ENCODE data around the gene NOL9.
A peak's percentile ranks its signal among the peaks of the same experiment; 100 is the strongest.

Gene NOL9

GRCh38 chr1:6489383-6489765 is 64.9 kb downstream of the NOL9 start:
- DNase-seq (ENCODE audit: low read depth), result no peak

GRCh38 chr1:6488602-6489382 is 65.5 kb downstream of the NOL9 start:
- no peak for DNase-seq (ENCODE audit: low read depth)

DNA sequence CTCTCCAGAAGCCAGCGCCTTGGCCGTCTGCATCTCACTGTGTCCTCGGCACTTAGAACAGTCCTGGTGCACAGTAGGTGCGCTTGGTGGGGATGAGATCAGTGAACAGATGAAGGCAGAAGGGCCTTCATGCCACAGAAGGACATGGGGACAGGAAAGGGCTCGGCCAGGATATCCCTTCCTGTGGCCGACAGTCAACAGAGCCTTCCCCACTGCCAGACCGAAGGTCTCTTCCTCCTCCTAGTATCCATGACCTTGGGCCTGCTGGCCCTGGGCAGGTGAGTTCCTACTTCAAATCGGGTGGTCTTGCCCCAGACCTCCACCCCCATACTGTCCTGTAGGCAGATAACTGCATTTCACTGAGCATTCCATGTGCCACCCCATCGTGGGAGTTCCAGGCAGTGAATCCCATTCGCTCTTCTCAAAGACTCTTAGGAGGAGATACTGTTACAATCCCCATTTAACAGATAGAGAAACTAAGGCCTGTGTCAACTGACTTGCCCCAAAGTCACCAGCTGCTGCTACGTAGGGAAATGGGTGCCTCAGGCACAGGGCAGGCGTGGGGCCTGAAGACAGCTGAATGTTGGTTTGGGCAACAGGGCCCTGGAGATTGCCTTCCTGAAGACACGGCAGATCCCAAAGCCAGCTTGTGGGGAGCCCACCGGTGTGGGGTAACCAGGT is 66.4 kb downstream of the NOL9 start:
- DNase-seq (ENCODE audit: low read depth), result no peak

DNA sequence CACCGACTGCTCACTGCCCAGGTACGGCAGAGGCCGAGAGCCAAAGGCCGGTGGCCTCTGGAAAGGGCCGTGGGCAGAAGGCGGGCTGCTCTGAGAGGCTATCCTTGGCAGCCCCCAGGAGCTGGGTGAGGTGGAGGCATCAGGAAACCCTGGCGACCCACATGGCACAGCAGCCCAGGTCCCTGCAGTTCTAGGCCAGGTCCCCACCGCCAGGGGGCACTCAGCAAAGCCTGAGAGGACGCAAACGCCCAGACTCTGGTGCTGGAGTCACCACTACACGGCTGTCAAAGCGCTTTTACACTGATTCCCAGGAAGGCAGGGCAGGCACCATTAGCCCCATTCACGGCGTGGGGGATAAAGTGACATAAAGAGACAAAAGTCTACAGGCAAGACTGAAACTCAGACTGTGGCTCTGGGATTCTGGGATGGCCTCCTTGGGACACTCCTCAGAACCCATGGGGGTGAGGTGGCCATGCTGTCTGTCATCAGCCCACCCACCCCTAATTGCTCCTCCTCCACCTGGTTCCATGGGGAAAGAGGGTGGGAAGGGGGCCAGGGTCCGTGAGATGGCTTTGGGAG is 67.8 kb downstream of the NOL9 start:
- peak; percentile 59 for DNase-seq (ENCODE audit: low read depth)

DNA sequence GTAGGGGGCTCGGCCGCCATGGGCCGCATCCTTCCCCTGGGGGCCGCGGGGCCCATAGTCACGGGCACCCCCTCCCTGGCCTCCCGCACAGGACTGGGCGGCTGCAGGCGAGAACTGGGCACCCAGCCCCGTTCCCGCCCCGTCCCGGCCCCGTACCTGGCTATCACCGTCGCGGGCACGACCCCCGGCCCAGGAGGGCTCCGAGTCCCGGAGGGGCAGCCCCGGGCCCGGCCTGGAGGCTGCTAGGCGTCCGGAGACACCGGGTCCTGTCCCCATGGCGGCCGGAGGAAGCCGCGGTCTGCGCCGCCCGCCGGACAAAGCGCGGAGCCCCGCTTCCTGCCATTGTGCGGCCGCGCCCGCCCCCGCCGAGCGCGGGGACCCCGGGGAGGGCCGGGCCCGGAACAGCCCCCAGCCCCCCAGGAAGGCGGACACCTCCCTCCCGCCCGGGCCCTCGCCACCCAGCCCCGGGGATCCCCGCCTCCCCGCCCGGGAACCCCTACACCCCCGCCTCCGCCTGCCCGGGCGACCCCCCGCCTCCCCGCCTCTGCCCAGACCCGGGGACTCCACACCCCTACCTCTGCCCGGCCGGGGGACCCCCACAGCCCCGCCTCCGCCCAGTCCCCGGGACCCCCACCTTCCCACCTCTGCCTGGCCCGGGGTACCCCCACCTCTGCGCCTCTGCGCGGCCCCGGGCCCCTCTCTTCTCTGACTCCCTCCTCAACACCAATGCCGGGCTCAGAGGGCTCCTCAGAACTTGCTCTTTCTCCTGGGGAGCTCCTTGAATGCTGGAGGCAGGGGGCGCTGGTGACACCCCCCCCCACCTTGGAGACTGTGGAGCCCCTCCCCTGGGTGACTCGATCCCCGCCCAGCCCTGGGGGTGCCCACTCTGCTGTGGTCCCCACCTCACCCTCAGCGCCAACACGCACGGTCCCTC is 68.9 kb downstream of the NOL9 start:
- DNase-seq (ENCODE audit: low read depth), result no peak

GRCh38 chr1:6484826-6485167 is 69.5 kb downstream of the NOL9 start:
- no peak for DNase-seq (ENCODE audit: low read depth)

GRCh38 chr1:6483761-6484117 is 70.6 kb downstream of the NOL9 start:
- DNase-seq (ENCODE audit: low read depth), result no peak

GRCh38 chr1:6483017-6483760 is 71.1 kb downstream of the NOL9 start:
- DNase-seq (ENCODE audit: low read depth), result no peak

- no peak for DNase-seq (ENCODE audit: low read depth)
Measured at GRCh38 chr1:6481820-6482219, 72.5 kb downstream of the NOL9 start.

DNA sequence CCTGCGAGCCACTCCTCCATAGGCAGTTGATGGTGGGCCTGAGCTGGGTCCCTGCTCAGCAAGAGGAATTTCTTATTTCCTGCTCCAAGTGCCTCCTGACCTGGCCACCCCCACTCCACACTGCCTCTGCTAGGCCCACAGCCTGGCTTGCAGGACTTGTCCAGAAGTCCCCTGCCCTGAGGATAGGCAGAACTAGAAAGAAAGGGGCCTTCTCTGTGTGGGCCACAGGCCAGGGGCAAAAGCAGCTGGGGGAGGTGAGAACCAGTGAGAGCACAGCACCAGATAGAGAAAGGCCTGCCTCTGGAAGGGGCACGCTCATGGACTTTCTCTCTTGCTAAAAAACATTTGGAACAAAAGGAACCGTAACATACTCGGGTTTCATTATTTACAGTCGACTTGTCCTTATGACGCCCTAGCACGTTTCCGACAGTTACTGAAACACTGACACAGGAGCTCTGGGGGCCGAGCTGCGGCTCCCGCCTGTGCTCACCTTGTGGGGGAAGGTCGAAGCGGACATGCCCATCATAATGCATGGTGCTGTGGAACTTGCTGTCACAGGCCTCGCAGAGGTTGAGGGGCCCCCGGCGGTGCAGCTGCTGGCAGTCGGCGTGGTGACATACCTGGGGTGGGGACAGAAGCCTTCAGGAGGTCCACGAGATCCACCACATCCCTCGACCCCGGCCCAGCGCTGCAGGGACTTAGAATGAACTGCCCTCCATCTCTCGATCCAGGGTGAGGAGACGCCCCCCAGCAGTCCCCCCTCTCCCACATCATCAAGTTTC is 77.1 kb downstream of the NOL9 start:
- no peak for DNase-seq (ENCODE audit: low read depth)

- DNase-seq (ENCODE audit: low read depth), result no peak
Measured at GRCh38 chr1:6476483-6476882, 77.8 kb downstream of the NOL9 start.

DNA sequence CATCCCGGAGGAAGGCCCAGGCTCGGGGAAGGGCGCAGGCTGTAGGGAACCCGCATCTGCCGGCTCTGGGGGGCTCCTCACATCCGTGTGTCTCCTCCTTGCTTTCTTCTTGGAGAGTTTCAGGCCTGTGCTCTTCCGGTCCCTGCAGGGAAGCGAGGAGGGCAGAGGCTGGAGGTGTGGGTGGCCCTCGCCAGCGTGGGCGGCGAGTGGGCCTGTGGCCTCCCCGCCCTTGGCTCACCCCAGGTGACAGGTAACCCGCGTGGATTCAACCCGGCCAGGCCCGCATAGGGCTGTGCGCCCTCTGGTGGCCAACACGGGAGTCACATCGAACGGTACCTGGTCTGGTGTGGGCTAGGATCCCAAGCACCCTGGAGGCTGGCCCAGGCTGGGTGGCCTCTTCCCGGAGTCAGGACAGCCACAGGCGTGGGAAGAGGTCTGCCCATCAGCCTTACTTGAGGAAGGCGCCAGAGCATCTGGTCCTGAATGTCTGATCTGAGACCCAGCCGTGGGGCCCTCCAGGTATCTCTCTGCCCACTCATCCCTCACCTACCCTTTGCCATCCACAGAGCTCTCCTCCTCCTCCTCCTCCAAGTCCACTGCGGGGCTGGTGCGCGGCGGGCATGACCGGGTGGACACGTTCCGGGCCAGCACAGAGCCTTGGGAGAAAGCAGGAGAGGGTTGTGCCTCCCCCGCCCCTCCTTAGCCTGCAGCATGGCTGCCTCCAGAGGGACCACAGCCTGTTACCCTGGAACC is 78.8 kb downstream of the NOL9 start:
- DNase-seq (ENCODE audit: low read depth), result no peak

- DNase-seq (ENCODE audit: low read depth), result no peak
Measured at GRCh38 chr1:6474815-6475282, 79.5 kb downstream of the NOL9 start.

- DNase-seq (ENCODE audit: low read depth), result no peak
Measured at GRCh38 chr1:6473974-6474814, 80.1 kb downstream of the NOL9 start.

DNA sequence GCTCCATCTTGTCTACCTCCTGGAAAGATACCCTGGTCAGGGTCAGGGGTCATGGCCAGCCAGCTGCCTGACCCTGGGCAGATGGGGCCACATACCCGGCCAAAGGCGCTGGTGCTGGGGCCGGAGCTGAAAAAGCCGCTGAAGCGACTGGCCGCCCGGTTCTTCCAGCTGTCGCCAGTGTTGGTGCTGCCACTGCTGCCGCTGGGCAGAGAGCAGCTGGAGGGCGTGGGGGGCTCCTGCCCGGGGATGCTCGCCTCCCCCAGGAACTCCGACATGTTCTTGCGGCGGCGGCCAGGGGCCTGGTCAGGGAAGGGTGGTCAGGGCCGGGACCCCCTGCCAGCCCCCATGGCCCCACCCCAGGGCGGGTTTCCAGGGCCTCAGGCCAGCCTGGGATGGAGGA is 81.2 kb downstream of the NOL9 start:
- DNase-seq (ENCODE audit: low read depth), result no peak

DNA sequence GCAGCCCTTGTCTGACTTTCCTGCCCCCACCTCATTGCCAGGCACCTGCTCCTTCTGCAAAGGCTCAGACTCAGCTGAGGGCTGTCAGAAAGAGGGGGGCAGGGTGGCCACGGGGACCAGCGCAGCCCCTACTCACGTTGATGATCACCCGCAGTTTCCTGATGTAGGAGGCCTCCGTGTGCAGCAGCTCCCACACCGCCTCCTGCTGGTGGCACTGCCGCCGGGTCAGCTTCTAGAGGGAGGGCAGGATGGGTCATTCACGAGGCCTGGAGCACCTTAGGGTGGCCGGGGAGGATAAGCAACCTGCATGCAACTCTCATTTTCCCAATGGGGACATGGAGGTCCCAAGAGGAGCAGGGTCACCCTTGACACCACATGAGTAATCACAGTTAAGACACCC is 81.9 kb downstream of the NOL9 start:
- no peak for DNase-seq (ENCODE audit: low read depth)

- DNase-seq (ENCODE audit: low read depth), result no peak
Measured at GRCh38 chr1:6471970-6472368, 82.3 kb downstream of the NOL9 start.
